Measurements from ENCODE around the gene ZNFX1.

Gene ZNFX1

GRCh38 chr20:49261173-49261572 is 16.7 kb downstream of the ZNFX1 start:
- H3K4me1 ChIP-seq, result peaks cover 0 to 6% (median 2%) of the 10 kb centered on the region in 4 donors
- no peak overlapping the region for H3K27ac ChIP-seq
- TF ChIP-seq CTCF (IDR thresholded peaks at IDR 0.05), result no peak
- H3K36me3 ChIP-seq, result peaks cover 89 to 99% (median 96%) of the 10 kb centered on the region in 3 donors
- intact Hi-C loops (cut with DNase I; ENCODE audit: low total_unique reads), result no loop called here
- H3K4me3 ChIP-seq, result no peak overlapping the region
- no peak for DNase-seq
- no peaks in the 10 kb centered on the region for H3K9me3 ChIP-seq
- H3K27me3 ChIP-seq, result no peaks in the 10 kb centered on the region

- Histone ChIP-seq H3K4me3 (no peak overlapping the region), H3K27ac (no peak overlapping the region), H3K9me3 (no peaks in the 10 kb centered on the region), H3K27me3 (no peaks in the 10 kb centered on the region), H3K4me1 (no peaks in the 10 kb centered on the region), H3K36me3 (peaks cover 94 to 99% (median 96%) of the 10 kb centered on the region in 3 donors)
- TF ChIP-seq CTCF (IDR thresholded peaks at IDR 0.05), result no peak
- no peak for DNase-seq
- intact Hi-C loops (cut with DNase I; ENCODE audit: low total_unique reads), result no loop called here
Measured at GRCh38 chr20:49260218-49260617, 17.6 kb downstream of the ZNFX1 start.

- H3K36me3 ChIP-seq, result peaks cover 94 to 99% (median 96%) of the 10 kb centered on the region in 3 donors
- no peak for TF ChIP-seq CTCF (IDR thresholded peaks at IDR 0.05)
- no peak overlapping the region for H3K27ac ChIP-seq
- H3K4me1 ChIP-seq, result no peaks in the 10 kb centered on the region
- no peak overlapping the region for H3K4me3 ChIP-seq
- H3K9me3 ChIP-seq, result no peaks in the 10 kb centered on the region
- intact Hi-C loops (cut with DNase I; ENCODE audit: low total_unique reads), result no loop called here
- H3K27me3 ChIP-seq, result no peaks in the 10 kb centered on the region
- DNase-seq, result no peak
Measured at GRCh38 chr20:49259799-49260198, 18.1 kb downstream of the ZNFX1 start.

- intact Hi-C loops (cut with DNase I; ENCODE audit: low total_unique reads), result no loop called here
- no peaks in the 10 kb centered on the region for H3K27me3 ChIP-seq
- H3K36me3 ChIP-seq, result peaks cover 94 to 99% (median 96%) of the 10 kb centered on the region in 3 donors
- H3K27ac ChIP-seq, result no peak overlapping the region
- H3K9me3 ChIP-seq, result no peaks in the 10 kb centered on the region
- no peak overlapping the region for H3K4me3 ChIP-seq
- DNase-seq, result no peak
- no peaks in the 10 kb centered on the region for H3K4me1 ChIP-seq
- TF ChIP-seq CTCF (IDR thresholded peaks at IDR 0.05), result no peak
Measured at GRCh38 chr20:49259284-49259683, 18.6 kb downstream of the ZNFX1 start.

GRCh38 chr20:49256261-49256660 is 21.6 kb downstream of the ZNFX1 start:
- Histone ChIP-seq H3K27ac (no peak overlapping the region), H3K4me3 (no peak overlapping the region), H3K27me3 (no peaks in the 10 kb centered on the region), H3K9me3 (no peaks in the 10 kb centered on the region), H3K4me1 (no peaks in the 10 kb centered on the region), H3K36me3 (peaks cover 97 to 99% (median 98%) of the 10 kb centered on the region in 3 donors)
- no peak for DNase-seq
- intact Hi-C loops (cut with DNase I; ENCODE audit: low total_unique reads), result no loop called here
- TF ChIP-seq CTCF (IDR thresholded peaks at IDR 0.05), result no peak
